HepG2 (cell line): ENCODE measurements around the gene TCFL5. TPM values are rescaled to one million over a fixed set of nuclear protein-coding genes. Genes with fewer than 3 reads are reported as not detected.

ENCODE experiments used
- ARNTL ChIP-seq: sonication (generic); formaldehyde crosslinking; IDR thresholded peaks from 2 replicates; pipeline ENCODE4 v1.4.0; 2020; ENCODE audit warnings: mild to moderate bottlenecking, missing genetic modification reagents
- ATF7-NPFF ChIP-seq: sonication (generic); formaldehyde crosslinking; IDR thresholded peaks from 2 replicates; pipeline ENCODE4 v1.8.1; 2023; ENCODE audit warnings: mild to moderate bottlenecking, low read depth, missing genetic modification reagents, moderate library complexity
- GPBP1L1 ChIP-seq: sonication (generic); formaldehyde crosslinking; IDR thresholded peaks from 2 replicates; pipeline ENCODE4 v1.5.0; 2020; ENCODE audit warnings: mild to moderate bottlenecking, missing genetic modification reagents
- KMT2B ChIP-seq: IDR thresholded peaks from 2 replicates; pipeline ENCODE4 v1.6.1; 2016; ENCODE audit warnings: missing genetic modification reagents, missing compliant biosample characterization
- PCBP2 ChIP-seq: fragments of 200-400 bp; formaldehyde crosslinking; optimal IDR thresholded peaks from 2 replicates; pipeline ENCODE3; 2018; ENCODE audit warnings: low read length, low read depth; ENCODE audit not compliant: poor library complexity, severe bottlenecking
- RCOR2 ChIP-seq: IDR thresholded peaks from 2 replicates; pipeline ENCODE4 v1.6.1; 2016; ENCODE audit warnings: missing biosample characterization, missing genetic modification reagents
- RNF2 ChIP-seq: fragments of 450-650 bp; conservative IDR thresholded peaks from 2 replicates; pipeline ENCODE4 v1.6.1; 2016; ENCODE audit warnings: low read depth
- TOPORS ChIP-seq: sonication (generic); formaldehyde crosslinking; IDR thresholded peaks from 2 replicates; pipeline ENCODE4 v1.8.0; 2023; ENCODE audit warnings: mild to moderate bottlenecking, missing genetic modification reagents
- ZBTB38 ChIP-seq: sonication (generic); formaldehyde crosslinking; IDR thresholded peaks from 2 replicates; pipeline ENCODE4 v1.5.1; 2020; ENCODE audit warnings: mild to moderate bottlenecking, missing genetic modification reagents
- ZBTB39 ChIP-seq: sonication (generic); formaldehyde crosslinking; IDR thresholded peaks from 2 replicates; pipeline ENCODE4 v1.5.0; 2020; ENCODE audit warnings: missing genetic modification reagents
- ZFP36 ChIP-seq: fragments of 150-350 bp; IDR thresholded peaks from 2 replicates; pipeline ENCODE4 v1.6.1; 2018; ENCODE audit warnings: borderline replicate concordance, low read length, low read depth; ENCODE audit not compliant: partially characterized antibody
- ZNF326 ChIP-seq: sonication (generic); formaldehyde crosslinking; IDR thresholded peaks from 2 replicates; pipeline ENCODE4 v1.4.0; 2020; ENCODE audit warnings: missing genetic modification reagents, borderline replicate concordance
- ZSCAN12 ChIP-seq: sonication (generic); formaldehyde crosslinking; IDR thresholded peaks from 2 replicates; pipeline ENCODE4 v1.9.0; 2021; ENCODE audit warnings: mild to moderate bottlenecking, missing genetic modification reagents
- polyA plus RNA-seq, 8 experiments: library from polyadenylated mRNA; depleted of rRNA in 3 of 8; stranded (reverse) in 7 of 8; unstranded in 1 of 8; fragments of >200 nt; fragmentation: Illumina TruSeq in 4 of 8; extraction: Trizol in 4 of 8; gene quantifications; 2 replicates each; pipeline versions ENCODE4 v1.2.1 to v1.2.3, GENCODE V29; 2011 to 2016; ENCODE audit warnings: low read depth in 4 of 8, missing spikeins in 1 of 8, mixed read lengths in 1 of 8; ENCODE audit not compliant: insufficient read depth in 1 of 8
- total RNA-seq, 5 experiments: library from RNA; depleted of rRNA; stranded (reverse); fragments of >200 nt; fragmentation: Illumina TruSeq; extraction: Trizol; gene quantifications; 2 replicates each; pipeline ENCODE4 v1.2.3, GENCODE V29; 2016; ENCODE audit warnings: low read depth in 1 of 5
- TF ChIP-seq, protein P1 (sequence below): sonication (generic); formaldehyde crosslinking; conservative IDR thresholded peaks from 2 replicates; pipeline ENCODE4 v1.4.0; 2020; ENCODE audit warnings: missing genetic modification reagents
- TF ChIP-seq, protein P2 (sequence below): sonication (generic); formaldehyde crosslinking; IDR thresholded peaks from 2 replicates; pipeline ENCODE4 v1.8.1; 2023; ENCODE audit warnings: mild to moderate bottlenecking, missing genetic modification reagents, borderline replicate concordance
- TF ChIP-seq, protein P3 (sequence below): sonication (generic); formaldehyde crosslinking; IDR thresholded peaks from 2 replicates; pipeline ENCODE4 v1.5.0; 2020; ENCODE audit warnings: mild to moderate bottlenecking, missing genetic modification reagents, borderline replicate concordance

Gene TCFL5
- total and polyA plus RNA-seq, 2 of the 13 experiments (the other 11 are each of a cell fraction or from before 2014, with no cell fraction given): 14.8 to 20.0 TPM

DNA sequence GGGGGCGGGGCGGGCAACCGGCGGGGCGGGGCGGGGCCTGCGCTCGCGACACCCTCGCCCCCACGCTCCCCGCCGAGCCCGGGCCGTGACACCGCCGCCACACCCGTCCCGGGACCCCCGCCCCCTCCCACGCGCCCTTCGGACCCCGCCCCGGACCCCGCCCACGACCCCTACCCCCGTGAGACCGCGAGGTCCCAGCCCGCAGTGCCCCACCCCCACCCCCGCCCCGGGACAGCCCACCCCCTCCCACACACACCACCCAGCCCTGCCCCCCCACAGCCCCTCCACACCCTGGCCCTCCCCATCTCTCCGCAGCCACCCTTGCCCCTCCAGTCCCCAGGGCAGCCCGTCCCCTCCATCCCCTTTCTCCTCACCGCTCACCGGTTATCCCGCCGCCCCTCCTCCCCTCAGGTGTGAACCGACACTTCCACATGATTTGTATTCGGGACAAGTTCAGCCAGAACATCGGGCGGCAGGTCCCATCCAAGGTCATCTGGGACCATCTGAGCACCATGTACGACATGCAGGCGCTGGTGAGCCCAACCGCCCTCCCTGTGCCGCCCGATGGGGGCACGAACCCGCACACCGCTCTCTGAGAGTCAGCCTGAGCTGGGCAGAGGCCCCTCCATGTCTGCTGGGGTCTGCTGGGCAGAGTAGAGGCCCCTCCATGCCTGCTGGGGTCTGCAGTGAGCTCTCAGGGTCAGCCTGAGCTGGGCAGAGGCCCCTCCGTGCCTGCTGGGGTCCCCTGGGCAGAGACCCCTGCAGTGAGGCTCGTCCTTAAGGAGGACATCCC, 64.7 kb downstream of the TCFL5 start (continued):
- TF ChIP-seq, protein P1, sequence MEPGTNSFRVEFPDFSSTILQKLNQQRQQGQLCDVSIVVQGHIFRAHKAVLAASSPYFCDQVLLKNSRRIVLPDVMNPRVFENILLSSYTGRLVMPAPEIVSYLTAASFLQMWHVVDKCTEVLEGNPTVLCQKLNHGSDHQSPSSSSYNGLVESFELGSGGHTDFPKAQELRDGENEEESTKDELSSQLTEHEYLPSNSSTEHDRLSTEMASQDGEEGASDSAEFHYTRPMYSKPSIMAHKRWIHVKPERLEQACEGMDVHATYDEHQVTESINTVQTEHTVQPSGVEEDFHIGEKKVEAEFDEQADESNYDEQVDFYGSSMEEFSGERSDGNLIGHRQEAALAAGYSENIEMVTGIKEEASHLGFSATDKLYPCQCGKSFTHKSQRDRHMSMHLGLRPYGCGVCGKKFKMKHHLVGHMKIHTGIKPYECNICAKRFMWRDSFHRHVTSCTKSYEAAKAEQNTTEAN (CRISPR knock-in tag): no peak
- TF ChIP-seq PCBP2 (no peak), KMT2B (CRISPR knock-in tag) (no peak), ZBTB38 (CRISPR knock-in tag) (peak; percentile 81; the same call in 1 of the 2 replicates), ZFP36 (no peak), RCOR2 (CRISPR knock-in tag) (no peak), ATF7-NPFF (CRISPR knock-in tag) (no peak), ZBTB39 (CRISPR knock-in tag) (no peak), ZSCAN12 (no peak), ARNTL (CRISPR knock-in tag) (no peak), TOPORS (CRISPR knock-in tag) (0 out of 2 replicates have a peak, but pooled peaks have one; percentile 13), ZNF326 (no peak), RNF2 (no peak), GPBP1L1 (no peak)
- TF ChIP-seq, protein P2, sequence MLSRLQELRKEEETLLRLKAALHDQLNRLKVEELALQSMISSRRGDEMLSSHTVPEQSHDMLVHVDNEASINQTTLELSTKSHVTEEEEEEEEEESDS (CRISPR knock-in tag): no peak
- TF ChIP-seq, protein P3, sequence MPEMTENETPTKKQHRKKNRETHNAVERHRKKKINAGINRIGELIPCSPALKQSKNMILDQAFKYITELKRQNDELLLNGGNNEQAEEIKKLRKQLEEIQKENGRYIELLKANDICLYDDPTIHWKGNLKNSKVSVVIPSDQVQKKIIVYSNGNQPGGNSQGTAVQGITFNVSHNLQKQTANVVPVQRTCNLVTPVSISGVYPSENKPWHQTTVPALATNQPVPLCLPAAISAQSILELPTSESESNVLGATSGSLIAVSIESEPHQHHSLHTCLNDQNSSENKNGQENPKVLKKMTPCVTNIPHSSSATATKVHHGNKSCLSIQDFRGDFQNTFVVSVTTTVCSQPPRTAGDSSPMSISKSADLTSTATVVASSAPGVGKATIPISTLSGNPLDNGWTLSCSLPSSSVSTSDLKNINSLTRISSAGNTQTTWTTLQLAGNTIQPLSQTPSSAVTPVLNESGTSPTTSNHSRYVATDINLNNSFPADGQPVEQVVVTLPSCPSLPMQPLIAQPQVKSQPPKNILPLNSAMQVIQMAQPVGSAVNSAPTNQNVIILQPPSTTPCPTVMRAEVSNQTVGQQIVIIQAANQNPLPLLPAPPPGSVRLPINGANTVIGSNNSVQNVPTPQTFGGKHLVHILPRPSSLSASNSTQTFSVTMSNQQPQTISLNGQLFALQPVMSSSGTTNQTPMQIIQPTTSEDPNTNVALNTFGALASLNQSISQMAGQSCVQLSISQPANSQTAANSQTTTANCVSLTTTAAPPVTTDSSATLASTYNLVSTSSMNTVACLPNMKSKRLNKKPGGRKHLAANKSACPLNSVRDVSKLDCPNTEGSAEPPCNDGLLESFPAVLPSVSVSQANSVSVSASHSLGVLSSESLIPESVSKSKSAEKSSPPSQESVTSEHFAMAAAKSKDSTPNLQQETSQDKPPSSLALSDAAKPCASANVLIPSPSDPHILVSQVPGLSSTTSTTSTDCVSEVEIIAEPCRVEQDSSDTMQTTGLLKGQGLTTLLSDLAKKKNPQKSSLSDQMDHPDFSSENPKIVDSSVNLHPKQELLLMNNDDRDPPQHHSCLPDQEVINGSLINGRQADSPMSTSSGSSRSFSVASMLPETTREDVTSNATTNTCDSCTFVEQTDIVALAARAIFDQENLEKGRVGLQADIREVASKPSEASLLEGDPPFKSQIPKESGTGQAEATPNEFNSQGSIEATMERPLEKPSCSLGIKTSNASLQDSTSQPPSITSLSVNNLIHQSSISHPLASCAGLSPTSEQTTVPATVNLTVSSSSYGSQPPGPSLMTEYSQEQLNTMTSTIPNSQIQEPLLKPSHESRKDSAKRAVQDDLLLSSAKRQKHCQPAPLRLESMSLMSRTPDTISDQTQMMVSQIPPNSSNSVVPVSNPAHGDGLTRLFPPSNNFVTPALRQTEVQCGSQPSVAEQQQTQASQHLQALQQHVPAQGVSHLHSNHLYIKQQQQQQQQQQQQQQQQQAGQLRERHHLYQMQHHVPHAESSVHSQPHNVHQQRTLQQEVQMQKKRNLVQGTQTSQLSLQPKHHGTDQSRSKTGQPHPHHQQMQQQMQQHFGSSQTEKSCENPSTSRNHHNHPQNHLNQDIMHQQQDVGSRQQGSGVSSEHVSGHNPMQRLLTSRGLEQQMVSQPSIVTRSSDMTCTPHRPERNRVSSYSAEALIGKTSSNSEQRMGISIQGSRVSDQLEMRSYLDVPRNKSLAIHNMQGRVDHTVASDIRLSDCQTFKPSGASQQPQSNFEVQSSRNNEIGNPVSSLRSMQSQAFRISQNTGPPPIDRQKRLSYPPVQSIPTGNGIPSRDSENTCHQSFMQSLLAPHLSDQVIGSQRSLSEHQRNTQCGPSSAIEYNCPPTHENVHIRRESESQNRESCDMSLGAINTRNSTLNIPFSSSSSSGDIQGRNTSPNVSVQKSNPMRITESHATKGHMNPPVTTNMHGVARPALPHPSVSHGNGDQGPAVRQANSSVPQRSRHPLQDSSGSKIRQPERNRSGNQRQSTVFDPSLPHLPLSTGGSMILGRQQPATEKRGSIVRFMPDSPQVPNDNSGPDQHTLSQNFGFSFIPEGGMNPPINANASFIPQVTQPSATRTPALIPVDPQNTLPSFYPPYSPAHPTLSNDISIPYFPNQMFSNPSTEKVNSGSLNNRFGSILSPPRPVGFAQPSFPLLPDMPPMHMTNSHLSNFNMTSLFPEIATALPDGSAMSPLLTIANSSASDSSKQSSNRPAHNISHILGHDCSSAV (CRISPR knock-in tag): no peak
